Fibroblast of skin of back (primary cell): ENCODE data around the gene SLC25A41.
"Not testable (repeated sequence)": the region's sequence is repeated elsewhere in the genome, so short reads cannot be mapped to it uniquely, and the experiment has no call there.

Experiments
- DNase-seq: peaks from one replicate; pipeline ENCODE4 v3.0.0-alpha.2; 2013

Gene SLC25A41

DNA sequence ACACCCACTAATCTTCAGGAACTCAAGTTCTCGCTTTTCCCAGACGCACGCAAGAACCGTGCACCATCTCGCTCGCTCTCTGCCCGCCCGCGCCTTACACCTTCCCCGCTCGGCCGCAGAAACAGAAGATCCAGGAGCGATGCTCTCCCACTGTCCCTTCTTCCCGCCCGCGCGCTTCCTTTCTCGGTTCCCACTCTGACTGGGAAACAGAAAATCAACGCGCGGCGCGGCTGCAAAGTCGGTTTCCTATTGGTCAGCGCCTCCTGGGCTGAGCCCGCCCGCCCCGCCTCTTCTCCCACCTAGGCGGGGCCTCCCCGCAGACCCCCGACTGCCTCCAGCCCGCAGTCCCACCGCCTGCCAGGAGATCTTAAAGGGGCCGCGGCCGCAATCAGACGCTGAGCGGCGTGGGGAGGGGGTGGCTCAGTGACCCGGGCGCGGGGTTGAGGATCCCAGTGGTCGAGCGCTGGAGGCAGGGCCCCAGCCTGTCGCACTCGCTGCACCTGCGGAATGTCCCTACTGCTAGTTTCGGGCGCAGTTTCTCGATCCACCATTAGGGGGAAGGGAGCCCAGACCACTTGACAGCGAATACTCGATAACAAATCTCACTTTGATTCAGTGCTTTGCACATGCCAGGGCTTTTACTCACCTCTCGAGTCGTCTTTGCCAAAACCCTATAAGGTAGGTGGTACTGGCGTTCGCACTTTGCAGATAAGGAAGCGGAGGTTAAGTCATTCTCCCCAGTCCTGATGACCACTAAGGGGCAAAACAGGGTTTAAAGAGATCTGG is 26.7 kb upstream of the SLC25A41 start:
- peak; percentile 99 for DNase-seq

DNA sequence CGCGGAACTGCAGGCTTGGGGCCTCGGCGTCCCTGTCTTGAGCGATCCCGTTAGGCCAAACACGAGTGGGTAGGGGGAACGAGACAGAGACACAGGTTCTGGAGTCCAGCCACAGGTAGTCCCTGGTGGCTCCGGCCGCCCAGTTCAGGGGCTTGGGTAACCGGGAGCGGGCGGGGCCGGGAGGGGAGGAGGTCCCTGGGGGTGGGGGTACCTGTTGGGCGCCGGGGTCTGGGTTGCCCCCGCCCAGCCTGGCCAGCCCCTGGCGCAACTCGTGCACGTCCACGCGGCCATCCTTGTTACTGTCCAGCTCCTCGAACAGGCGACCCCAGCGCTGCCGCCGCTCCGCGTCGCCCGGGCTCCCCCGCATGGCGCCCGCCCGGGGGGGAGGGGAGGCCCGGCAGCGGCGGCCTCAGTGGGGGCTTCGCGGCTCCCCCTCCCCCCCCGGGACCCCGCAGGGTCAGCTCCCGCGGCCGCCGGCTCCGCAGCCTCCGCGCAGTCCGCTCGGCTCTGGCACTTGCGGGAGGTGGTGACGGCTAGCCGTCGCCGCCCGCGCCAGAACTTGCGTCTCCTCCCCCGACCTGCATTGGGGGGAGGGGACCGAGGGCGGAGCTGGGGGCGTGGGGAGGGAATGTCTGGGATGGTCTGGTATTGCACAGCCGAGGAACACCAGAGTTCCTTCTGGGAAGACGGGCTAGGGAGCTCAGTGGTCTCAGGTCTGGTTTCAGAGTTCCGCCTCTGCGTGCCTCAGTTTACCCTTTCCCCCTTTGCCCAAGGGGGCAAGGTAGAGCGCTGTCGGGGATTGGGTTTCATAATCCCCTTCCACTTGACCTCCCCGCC is 25.9 kb upstream of the SLC25A41 start, which contains the start of gene SLC25A23:
SLC25A23 (minus strand) TSS at position 531 of the 837 bp plus-strand sequence; CDS start at position 367, 164 bp downstream.
- DNase-seq, result peak; percentile 75

- DNase-seq, result no peak
These were observed 25.2 kb upstream of the SLC25A41 start for GRCh38 chr19:6458695-6459261.

DNA sequence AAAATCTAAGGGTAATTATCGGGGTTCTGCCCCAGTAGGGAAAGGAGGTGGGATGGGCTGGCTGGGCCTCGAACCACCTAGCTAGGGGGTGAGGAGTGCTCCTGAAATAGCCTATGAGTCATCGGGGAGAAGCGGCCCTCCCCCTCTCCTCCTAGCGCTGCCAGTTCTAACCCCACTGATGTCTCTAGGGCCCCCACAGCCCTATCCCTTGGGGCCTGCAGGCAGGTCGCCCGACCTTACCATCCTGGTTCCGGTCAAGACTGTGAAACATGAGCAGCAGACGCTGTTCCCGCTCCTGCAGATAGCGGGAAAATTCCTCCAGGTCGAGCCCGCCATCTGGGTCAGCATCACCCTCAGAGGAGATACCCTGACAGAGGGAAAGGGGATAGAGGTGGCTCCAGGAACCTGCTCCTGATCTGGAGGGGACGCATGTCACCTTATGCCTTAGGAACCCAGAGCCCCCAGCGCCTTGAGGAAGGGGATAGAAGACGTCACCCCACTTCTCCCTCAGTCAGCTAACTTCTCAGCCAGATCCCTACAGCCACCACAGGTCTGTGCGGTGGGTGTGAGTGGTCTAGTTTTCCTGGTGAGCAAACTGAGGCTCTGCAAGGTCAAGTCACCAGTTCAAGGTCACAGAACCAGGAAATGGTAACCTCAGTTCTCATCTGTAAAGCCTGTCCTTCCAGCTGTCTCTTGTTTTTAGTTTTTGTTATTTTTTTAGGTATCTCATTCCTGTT is 24.6 kb upstream of the SLC25A41 start:
- peak; percentile 16 for DNase-seq

DNA sequence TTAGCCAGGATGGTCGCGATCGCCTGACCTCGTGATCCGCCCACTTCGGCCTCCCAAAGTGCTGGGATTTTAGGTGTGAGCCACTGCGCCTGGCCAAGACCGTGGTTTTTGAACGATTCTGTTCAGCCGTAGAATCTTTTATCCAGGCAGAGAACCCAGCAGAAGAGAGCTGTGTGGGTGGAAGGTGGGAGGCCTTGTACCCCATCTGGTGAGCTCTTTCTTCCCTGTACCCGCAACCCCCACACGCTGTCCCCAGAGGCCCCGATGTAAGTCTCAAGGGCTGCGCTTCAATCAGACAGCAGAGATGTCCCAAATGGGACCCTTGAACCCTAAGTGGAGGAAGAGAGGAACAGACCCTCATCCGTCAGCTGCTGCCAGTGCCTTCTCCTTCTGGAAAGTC is 22.4 kb upstream of the SLC25A41 start:
- DNase-seq, result no peak

DNA sequence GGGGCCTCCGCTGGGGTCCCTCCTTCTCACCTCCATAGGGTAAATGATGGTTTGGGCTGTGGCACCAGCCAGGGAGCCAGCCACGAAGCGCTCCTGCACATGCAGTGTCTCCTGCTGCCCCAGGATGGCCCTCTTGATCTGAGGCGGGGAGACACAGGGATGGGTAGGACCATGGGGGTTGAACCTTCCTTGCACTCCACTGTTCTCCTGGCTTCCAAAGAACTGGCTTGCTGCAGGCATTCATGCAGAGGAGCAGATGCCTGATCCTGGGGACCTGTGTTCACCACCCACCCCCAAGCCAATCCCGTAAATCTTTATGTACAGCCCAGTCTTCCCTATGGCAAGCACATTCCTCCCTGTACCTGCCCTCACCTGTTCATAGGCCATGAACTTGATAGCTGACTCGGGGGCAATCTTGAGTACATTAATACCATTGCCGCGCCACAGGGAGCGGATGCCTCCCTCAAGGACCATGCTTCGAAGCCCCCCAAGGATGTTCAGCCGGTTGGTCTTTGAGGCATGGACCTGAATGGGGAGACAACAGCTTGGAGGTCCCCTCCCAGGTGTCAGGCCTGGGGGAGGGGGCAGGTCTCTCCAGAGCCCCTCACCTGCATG is 20.5 kb upstream of the SLC25A41 start:
- DNase-seq, result no peak

DNA sequence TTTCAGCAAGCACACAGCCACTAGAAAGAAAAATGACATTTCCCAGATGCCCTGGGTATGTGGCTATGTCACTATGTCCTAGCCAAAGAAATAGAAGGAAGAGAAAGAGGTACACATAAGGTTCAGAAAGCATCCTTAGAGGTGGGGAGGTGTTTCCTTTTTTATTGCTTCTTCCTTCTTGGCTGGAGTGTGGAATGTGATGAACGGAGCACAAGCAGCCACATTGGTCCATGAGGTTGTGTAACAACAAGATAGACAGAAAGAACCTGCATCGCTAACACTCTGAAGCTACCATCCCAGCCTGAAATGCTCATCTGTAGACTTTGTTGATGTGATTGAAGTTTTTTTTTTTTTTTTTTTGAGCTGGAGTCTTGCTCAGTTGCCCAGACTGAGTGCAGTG is 19.3 kb upstream of the SLC25A41 start:
- no peak for DNase-seq

DNA sequence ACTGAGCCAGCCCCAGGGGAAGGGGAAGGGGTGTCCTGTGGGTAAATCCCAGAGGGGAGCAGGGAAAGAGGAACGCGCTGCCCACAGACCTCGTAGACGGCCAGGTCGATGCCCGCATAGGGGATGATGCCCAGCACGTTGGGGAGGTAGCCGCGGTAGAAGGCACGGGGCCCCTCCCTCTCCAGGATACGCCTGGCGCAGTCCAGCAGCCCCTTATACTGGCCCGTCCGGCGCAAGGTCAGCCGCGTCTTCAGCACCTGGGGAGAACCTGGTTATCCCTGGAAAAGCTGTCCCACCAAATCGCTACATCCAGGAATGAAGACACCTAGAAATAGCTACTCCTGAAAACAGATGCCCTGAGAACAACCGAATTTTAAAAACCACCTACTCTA is 18.7 kb upstream of the SLC25A41 start:
- no peak for DNase-seq

DNA sequence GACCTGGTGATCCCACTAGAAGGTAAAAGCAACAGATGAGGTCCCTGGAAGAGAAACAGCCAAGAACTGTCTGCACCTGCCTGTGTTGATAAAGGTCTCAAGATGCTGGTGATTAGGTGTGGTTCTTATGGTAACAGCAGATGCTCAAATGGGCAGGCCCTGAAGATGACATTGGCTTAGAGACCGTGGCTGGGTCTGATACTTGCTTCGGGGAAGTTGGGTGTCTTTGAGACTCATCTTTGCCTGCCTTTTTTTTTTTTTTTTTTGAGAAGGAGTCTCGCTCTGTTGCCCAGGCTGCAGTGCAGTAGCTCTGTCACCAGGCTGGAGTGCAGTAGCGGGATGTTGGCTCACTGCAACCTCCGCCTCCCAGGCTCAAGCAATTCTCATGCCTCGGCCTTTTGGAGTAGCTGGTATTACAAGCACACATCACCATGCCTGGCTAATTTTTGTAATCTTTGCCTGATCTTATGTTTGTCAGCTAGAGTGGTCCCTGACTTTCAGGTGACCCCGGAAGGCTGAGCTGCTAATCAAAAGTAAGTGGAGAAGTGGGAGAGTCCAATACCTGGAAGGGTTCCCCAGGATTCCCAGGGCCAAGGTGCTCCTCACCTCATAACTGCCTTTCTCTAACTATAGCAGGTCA is 18.1 kb upstream of the SLC25A41 start:
- no peak for DNase-seq

DNA sequence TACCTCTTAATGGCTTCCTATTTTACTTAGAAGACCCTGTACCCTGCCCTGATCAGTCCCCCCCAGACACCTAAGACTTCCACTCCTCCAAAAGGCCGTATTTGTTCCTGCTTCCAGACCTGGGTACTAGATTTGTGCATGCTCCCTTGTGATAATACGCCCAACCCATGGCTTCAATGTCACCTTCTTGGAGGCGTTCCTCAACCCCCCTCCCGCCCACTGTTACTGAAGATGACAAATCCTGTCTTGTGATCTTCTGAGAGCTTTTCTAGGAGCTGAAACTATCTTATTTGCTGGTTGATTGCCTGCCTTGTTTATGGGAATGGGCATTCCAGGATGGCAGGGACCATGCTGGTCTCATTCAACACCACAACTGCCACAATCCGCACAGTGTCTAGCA is 16.6 kb upstream of the SLC25A41 start:
- no peak for DNase-seq

DNA sequence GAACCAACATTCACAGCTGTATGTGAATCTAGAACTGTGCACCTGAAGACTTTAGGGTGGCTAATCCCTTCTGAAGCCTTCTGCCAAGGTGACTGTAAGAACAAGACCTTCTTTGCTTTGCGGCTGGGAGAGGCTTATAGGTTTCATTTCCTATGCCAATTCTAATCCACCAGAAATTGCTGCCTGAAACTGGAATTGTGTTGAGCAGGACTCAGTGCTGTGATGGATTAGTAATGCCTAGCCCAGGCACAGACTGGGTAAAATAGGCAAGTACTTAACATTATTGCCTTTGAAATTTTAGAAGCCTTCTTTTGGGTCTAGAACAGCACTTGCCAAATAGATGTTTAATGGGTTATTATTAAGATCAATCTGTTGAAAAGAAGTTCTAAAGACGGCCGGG is 14.5 kb upstream of the SLC25A41 start:
- no peak for DNase-seq

- no peak for DNase-seq
These were observed 12.9 kb upstream of the SLC25A41 start for GRCh38 chr19:6446452-6446851.

DNA sequence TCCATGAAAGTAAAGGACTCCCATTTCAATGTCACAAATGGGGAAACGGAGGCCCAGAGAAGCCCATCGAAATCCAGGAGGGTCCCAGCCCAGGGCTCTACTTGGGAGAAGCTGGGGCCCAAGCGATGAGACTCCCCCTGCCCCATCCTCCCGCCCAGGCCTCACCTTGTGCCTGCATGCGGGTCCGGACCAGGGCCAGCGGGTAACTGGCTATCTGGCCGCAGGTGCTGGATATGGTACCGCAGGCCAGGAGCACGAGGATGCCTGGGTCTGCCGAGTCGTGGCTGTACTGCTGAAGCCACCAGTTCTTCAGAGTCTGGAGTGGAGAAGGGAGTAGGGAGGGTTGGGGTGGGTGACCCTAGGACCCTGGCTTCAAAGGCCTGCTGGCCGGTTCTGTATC is 10.4 kb upstream of the SLC25A41 start:
- DNase-seq, result no peak

- DNase-seq, result no peak
These were observed 8.6 kb upstream of the SLC25A41 start for GRCh38 chr19:6442087-6442688.

DNA sequence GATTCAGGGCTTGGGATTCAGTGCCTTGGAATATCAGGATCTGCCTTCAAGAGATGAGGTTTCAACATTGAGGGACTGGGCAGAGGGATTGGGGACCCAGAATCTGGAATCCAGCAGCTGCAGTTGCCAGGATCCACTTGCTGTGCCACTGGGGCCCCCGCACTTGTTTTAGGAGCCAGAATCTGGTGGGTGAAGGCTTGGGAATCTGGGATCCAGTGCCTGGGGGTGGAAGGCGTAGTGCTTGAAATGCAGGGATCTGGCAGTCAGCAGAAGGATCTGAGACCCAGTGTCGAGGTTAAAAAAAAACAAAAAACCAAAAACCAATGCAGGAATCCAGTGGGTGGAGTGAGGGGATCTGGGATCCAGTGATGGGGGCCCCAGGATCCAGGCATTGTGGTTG is 7.3 kb upstream of the SLC25A41 start:
- no peak for DNase-seq

GRCh38 chr19:6439743-6440142 is 6.2 kb upstream of the SLC25A41 start:
- no peak for DNase-seq

GRCh38 chr19:6433165-6433564 is 398 bp downstream of the SLC25A41 start:
- DNase-seq, result no peak

GRCh38 chr19:6431891-6432290 is 1.7 kb downstream of the SLC25A41 start:
- no peak for DNase-seq

DNA sequence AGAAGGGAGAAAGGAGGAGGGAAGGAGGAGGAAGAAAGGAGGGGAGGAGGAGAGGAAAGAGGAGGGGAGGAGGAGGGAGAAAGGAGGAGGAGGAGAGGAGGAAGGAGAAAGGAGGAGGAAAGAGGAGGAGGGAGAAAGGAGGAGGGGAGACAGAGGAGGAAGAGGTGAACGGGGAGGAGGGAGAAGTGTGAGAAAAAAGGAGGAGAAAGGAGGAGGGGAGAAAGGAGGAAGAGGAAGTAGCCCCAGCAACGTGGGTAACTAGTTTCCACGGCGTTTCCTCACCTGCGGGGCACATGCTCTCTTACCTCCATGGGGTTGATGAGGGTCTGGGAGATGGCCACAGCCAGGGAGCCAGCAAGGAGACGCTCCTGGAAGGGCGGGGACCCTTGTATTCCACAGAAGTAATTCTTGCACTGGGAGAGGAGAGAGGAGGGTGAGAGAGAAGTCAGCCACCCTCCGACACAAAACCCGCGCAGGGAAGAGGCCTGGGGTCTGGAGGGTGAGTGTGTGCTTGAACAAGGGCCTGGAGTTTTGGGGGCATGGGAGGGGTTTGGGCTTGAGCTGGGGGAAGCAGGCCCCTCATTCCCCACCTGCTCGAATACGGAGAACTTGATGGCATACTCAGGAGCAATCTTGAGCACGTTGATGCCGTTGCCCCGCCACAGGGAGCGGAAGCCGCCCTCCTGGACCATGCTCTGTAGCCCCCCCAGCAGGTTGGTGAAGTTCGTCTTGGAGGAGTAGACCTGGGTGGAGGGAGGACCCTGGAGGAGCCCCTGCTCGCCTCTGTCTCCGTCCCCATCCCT is 3.9 kb downstream of the SLC25A41 start:
- no peak for DNase-seq

- DNase-seq, result not testable (repeated sequence)
These were observed 4.7 kb downstream of the SLC25A41 start for GRCh38 chr19:6428692-6429418.
